Endothelial cell of umbilical vein (primary cell): Measurements from ENCODE around the gene PDE11A.

ENCODE experiments used
- CTCF ChIP-seq, 2 donors: IDR thresholded peaks; 1 replicate in 1 of 2; 2 replicates in 1 of 2; pipeline ENCODE4 v1.5.1; 2011; ENCODE audit warnings: low read length in 2 of 2, mild to moderate bottlenecking in 2 of 2, moderate library complexity in 2 of 2, control low read depth in 1 of 2, inconsistent platforms in 1 of 2, low read depth in 1 of 2; ENCODE audit not compliant: insufficient read depth in 1 of 2; ENCODE audit errors: extremely low read depth in 1 of 2
- EZH2 ChIP-seq: IDR thresholded peaks from 2 replicates; pipeline ENCODE4 v1.6.1; 2012; ENCODE audit warnings: borderline replicate concordance, low read depth, mild to moderate bottlenecking, moderate library complexity, low read length, inconsistent platforms; ENCODE audit not compliant: severe bottlenecking
- FOS ChIP-seq: IDR thresholded peaks from 2 replicates; pipeline ENCODE4 v1.6.1; 2011; ENCODE audit warnings: mild to moderate bottlenecking, low read length, moderate library complexity, borderline replicate concordance; ENCODE audit not compliant: insufficient read depth
- GATA2 ChIP-seq: IDR thresholded peaks from 2 replicates; pipeline ENCODE4 v1.7.0; 2011; ENCODE audit warnings: low read depth, mild to moderate bottlenecking, moderate library complexity, mixed read lengths, low read length; ENCODE audit not compliant: insufficient read length, insufficient read depth
- JUN ChIP-seq: IDR thresholded peaks from 2 replicates; pipeline ENCODE4 v1.6.1; 2011; ENCODE audit warnings: borderline replicate concordance, low read depth; ENCODE audit not compliant: insufficient read length, insufficient read depth
- MAX ChIP-seq: IDR thresholded peaks from 2 replicates; pipeline ENCODE4 v1.6.1; 2011; ENCODE audit not compliant: insufficient read depth, insufficient read length
- MYC ChIP-seq: IDR thresholded peaks from one replicate; pipeline ENCODE4 v1.6.1; 2011; ENCODE audit warnings: mild to moderate bottlenecking, low read depth, low read length
- POLR2A ChIP-seq: IDR thresholded peaks from 2 replicates; pipeline ENCODE4 v1.6.1; 2012; ENCODE audit warnings: low read depth, mild to moderate bottlenecking, control low read depth, low read length
- POLR2AphosphoS5 ChIP-seq: IDR thresholded peaks from 2 replicates; pipeline ENCODE4 v1.6.1; 2012; ENCODE audit warnings: low read depth, mild to moderate bottlenecking, control low read depth, low read length, moderate library complexity; ENCODE audit not compliant: insufficient read depth

- TF ChIP-seq MAX, result no peak
- TF ChIP-seq EZH2, result no peak
- TF ChIP-seq POLR2A, result no peak
- no peak for TF ChIP-seq CTCF (IDR thresholded peaks at IDR 0.05; ENCODE audit: extremely low read depth in 1 of 2, insufficient read depth in 1 of 2, low read depth in 1 of 2, low read length in 2 of 2)
- no peak for TF ChIP-seq FOS
- no peak for TF ChIP-seq JUN
- TF ChIP-seq POLR2AphosphoS5, result no peak
- TF ChIP-seq MYC, result no peak
- no peak for TF ChIP-seq GATA2
Measured at GRCh38 chr2:177731384-177731783, 341.2 kb downstream of the PDE11A start.
